Measurements from ENCODE around the gene MTR.
"Not testable (repeated sequence)": the region's sequence is repeated elsewhere in the genome, so short reads cannot be mapped to it uniquely, and the experiment has no call there.

MTR gene

GRCh38 chr1:236908669-236909068, 113.6 kb downstream of the MTR start:
- DNase-seq = no peak

- not testable (repeated sequence) for DNase-seq
Measured at GRCh38 chr1:236911047-236911446, 116.0 kb downstream of the MTR start.

- no peak for DNase-seq
Measured at GRCh38 chr1:236913371-236914037, 118.4 kb downstream of the MTR start.

GRCh38 chr1:236914375-236914774, 119.3 kb downstream of the MTR start:
- no peak for DNase-seq

- DNase-seq = no peak
Measured at GRCh38 chr1:236916131-236916800, 121.2 kb downstream of the MTR start.

- DNase-seq = no peak
Measured at GRCh38 chr1:236917448-236917847, 122.4 kb downstream of the MTR start.

GRCh38 chr1:236920286-236920894, 125.3 kb downstream of the MTR start:
- no peak for DNase-seq

GRCh38 chr1:236921610-236922009, 126.5 kb downstream of the MTR start:
- no peak for DNase-seq

GRCh38 chr1:236922190-236922589, 127.1 kb downstream of the MTR start:
- DNase-seq = no peak

GRCh38 chr1:236925386-236925785, 130.3 kb downstream of the MTR start:
- DNase-seq = no peak

GRCh38 chr1:236930503-236930902, 135.4 kb downstream of the MTR start:
- DNase-seq = no peak

- DNase-seq = no peak
Measured at GRCh38 chr1:236938760-236939159, 143.7 kb downstream of the MTR start.

GRCh38 chr1:236942431-236942830, 147.3 kb downstream of the MTR start:
- no peak for DNase-seq

- no peak for DNase-seq
Measured at GRCh38 chr1:236944556-236944955, 149.5 kb downstream of the MTR start.

GRCh38 chr1:236945002-236945401, 149.9 kb downstream of the MTR start:
- no peak for DNase-seq

- no peak for DNase-seq
Measured at GRCh38 chr1:236947794-236948193, 152.7 kb downstream of the MTR start.

GRCh38 chr1:236948381-236948780, 153.3 kb downstream of the MTR start:
- no peak for DNase-seq

GRCh38 chr1:236948996-236949395, 153.9 kb downstream of the MTR start:
- no peak for DNase-seq

GRCh38 chr1:236950365-236950764, 155.3 kb downstream of the MTR start:
- no peak for DNase-seq

- no peak for DNase-seq
Measured at GRCh38 chr1:236951672-236952071, 156.6 kb downstream of the MTR start.

GRCh38 chr1:236952246-236953003, 157.3 kb downstream of the MTR start:
- DNase-seq = no peak

GRCh38 chr1:236953151-236953700, 158.1 kb downstream of the MTR start:
- DNase-seq = no peak
